Fibroblast of peridontal ligament (primary cell): ENCODE results near the gene KIF1C.
A peak's percentile ranks its signal among the peaks of the same experiment; 100 is the strongest.

Source experiments
- DNase-seq: peaks from one replicate; pipeline ENCODE4 v3.0.0-alpha.2; 2010; ENCODE audit errors: extremely low read depth

The KIF1C gene

DNA sequence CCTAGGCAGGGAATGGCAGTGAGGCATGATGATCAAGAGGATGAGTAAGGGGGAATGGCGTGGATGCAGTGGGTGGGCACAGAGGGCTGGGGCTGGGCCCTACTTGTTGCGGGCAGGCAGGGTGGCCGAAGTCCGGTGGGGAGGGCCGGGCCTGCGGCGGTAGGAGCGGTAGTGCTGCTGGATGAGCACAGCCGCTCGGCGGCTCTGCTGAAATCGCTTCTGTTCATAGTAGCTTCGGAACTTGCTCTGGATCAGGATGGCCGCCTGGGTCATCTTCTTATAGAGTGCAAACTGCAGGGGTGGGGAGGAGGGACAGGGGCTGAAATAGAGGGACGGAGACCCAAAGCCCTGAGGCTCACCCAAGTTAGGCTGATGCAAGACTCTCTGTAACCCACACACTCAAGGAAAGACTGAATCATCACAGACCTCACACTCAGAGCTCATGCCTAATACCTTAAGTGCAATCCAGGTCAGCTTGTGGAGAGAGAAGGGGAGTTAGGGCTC lies 28.7 kb upstream of the KIF1C start:
- peak; percentile 96 for DNase-seq

- peak; percentile 26 for DNase-seq
Observed at GRCh38 chr17:4969551-4970173, 28.1 kb upstream of the KIF1C start.

DNA sequence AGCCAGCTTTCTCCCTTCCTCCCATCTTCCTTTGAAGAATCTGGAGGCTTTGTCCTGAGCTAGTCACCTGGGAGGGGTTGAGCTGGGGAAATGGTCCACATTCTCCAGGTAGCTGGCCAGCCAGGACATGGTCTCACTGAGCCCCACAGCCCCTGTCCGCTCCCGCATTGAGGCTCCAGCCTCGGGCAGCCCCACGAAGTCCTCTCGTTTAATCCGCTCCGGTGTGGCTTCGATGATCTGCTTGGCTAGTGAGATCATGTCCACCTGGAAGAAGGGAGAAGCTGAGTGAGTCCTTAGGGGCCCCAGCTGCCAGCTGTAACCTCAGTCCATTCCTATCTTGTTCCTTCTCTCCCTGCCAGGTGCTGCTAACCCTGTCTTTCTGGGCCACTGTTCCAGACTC lies 27.5 kb upstream of the KIF1C start:
- DNase-seq, result no peak

GRCh38 chr17:4971826-4972225 lies 25.9 kb upstream of the KIF1C start:
- no peak for DNase-seq

- no peak for DNase-seq
Observed at GRCh38 chr17:4972322-4972721, 25.4 kb upstream of the KIF1C start.

DNA sequence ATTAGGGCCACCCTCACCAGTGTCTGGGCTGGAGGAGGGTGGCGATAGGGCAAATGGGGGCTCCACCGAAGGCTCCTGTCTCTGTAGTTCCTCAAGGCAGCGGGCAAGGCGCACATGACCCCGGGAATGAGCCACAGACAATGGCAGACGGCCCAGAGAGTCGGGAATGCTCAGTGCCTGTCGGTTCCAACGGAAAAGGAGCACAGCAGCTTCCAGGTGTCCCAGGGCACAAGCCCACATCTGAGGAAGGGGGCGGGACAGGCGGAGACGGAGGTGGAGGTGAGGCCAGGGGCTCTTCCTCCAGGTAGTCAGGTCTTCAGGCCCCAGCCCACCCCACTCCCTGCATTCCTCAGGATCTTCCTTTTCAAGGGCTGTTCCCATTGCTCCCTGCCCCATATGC lies 25.0 kb upstream of the KIF1C start:
- no peak for DNase-seq

GRCh38 chr17:4973256-4974114 lies 24.3 kb upstream of the KIF1C start:
- DNase-seq, result no peak

DNA sequence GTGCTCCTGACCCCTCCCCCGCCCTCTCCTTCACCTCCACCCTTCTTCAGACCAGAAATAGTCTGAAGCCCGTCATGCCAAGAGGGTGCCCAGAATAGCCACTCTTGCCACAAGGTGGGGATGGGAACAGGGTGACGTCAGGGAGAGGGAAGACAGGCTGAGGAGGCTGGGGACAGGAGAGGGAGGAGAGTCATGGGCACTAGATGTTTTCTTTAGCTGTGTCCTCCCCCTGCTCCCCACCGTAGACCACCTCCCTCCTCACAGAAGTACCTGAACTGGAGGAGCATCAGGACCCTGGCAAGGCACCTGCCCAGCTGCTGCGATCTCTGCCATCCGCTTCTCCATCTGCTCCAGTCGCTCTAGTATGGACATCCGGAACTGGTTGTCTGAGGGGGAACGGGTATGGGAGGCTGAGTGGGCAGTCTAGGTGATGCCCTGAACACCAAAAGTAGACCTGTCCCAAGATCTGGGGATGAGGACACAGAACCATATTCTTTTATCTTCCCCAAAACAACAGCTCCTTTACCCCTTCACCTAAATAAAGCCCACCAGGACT lies 23.6 kb upstream of the KIF1C start:
- DNase-seq, result no peak

GRCh38 chr17:4978726-4979125 lies 19.0 kb upstream of the KIF1C start:
- no peak for DNase-seq

DNA sequence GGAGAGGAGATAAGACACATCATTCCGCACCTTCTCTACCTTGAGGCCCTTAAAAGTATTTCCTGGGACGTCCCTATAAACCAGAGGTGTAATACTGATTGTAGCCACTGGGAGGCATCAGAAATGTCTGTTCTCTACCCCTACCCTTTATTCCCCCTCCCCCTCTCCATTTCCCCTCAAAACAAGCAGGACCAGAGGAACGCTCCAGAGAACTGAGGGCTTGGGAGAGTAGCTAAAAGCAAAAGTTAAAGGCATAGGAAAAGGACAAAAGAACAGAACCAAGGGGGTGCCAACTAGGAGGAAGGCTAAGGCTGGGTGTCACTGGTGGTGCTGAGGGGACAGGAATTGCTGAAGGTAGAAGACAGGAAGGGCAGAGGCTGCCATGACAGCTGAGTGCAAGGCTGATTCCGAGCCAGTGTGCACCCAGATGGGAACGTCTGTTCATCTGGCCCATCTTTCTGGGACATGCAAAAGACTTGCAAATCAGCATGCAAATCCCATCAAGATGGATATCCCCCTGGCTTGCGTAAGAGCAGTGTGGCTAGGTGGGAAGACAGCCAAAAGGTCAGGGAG lies 17.0 kb upstream of the KIF1C start:
- peak; percentile 63 for DNase-seq

- no peak for DNase-seq
Observed at GRCh38 chr17:4982305-4982704, 15.4 kb upstream of the KIF1C start.

GRCh38 chr17:4986403-4986802 lies 11.3 kb upstream of the KIF1C start:
- no peak for DNase-seq

DNA sequence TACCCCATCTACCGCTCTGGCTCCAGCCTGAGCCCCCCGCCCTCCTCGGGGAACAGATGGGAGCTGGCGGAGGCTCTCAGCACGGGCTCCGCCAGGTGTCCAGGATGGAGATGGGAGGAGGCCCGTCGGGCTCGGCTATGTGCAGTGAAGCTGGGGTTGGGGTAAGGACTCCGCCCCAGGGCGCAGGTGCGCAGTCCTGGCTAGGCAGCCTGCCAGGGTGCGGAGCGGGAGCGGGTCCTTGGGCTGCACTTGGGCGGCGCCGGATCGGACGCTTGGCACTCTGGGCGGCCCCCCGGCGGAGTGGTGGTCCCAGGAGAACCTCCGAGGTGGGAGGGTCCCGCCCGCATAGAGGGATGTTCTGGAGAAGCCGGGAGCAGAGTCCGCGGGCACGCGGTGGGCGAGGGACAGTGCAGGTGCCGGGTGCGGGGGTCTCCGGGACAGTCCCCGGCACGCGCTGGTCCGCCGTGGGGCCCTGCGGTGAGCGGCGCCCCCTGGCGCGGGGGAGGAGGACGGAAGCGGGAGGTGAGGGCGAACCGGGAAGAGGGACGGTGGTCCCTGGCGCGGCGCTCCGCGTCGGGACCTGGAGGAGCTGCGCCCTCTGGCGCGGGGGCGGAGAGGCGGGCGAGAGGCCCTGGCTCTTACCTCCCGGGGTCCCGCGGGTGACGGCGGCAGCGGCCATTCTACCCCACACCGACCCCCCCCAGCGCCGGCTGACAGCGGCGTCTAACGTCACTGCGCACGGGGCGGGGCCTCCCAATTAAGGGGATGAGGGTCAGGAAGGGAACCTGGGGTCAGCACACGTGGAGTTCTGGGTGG lies 10.6 kb upstream of the KIF1C start, which contains the start of gene CAMTA2:
TSS of gene CAMTA2 (minus strand) at position 725 of the 816 bp plus-strand sequence. CDS start 1,453 bp downstream, outside the sequence.
- peak; percentile 59 for DNase-seq

- DNase-seq, result peak; percentile 30
Observed at GRCh38 chr17:4987767-4988567, 9.8 kb upstream of the KIF1C start.

- DNase-seq, result no peak
Observed at GRCh38 chr17:4994081-4994595, 3.6 kb upstream of the KIF1C start.

- peak; percentile 3 for DNase-seq
Observed at GRCh38 chr17:4998027-4998731, 429 bp downstream of the KIF1C start.

- DNase-seq, result no peak
Observed at GRCh38 chr17:4998732-4999429, 1.1 kb downstream of the KIF1C start.

DNA sequence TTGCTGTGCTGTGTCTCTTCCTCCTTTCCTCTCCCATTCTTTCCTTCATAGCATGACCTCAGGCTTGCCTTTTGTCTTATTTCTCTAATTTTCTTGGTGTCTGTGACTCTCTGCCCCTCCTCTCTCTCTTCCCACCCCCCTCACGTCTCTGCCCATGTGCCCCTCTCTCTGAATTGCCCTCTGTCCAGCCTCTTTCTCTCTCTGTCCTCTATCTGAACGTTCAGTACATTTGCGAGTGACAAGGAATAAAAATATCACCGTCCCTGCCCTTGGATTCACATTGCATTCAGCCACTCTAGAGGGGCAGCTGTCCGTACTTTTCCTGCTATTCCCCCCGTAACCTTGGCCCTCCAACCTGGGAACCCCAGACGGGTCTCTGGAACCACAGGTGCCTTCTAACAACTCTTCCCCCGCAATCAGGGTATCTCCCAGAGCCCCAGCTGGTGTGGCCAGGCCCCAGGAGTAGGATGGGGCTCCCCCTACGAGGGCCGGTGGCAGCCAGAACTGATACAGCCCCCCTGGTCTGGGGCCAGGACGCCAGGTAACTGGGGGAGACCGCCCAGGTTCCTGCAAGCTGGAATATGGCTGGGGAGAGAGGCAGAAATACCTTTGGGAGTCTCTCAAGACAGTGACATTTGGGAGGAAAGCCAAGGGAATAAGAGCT lies 1.8 kb downstream of the KIF1C start:
- no peak for DNase-seq

GRCh38 chr17:5000237-5000639 lies 2.5 kb downstream of the KIF1C start:
- peak; percentile 18 for DNase-seq
